ENCODE measurements around the gene YAP1.

- TF ChIP-seq TAF1 (IDR thresholded peaks at IDR 0.05; ENCODE audit: low read depth, low read length): no peak
- no peak for TF ChIP-seq POLR2A (IDR thresholded peaks at IDR 0.05; ENCODE audit: low read depth, low read length)
- TF ChIP-seq POLR2AphosphoS5 (IDR thresholded peaks at IDR 0.05; ENCODE audit: low read depth, low read length): no peak
- no peak for TF ChIP-seq PAX5 (IDR thresholded peaks at IDR 0.05; ENCODE audit: insufficient read depth, low read length, severe bottlenecking)
Measured at GRCh38 chr11:102062106-102062505, 48.1 kb upstream of the YAP1 start.
